Limb (tissue), 2 donors: Measurements from ENCODE around the gene PDLIM5.
"Not testable (repeated sequence)": the region's sequence is repeated elsewhere in the genome, so short reads cannot be mapped to it uniquely, and the experiment has no call there.

Source experiments
- DNase-seq, 2 donors: peaks; one replicate each; pipeline ENCODE4 v3.0.0-alpha.2; 2016; ENCODE audit errors: extremely low spot score in 2 of 2

The PDLIM5 gene

GRCh38 chr4:94640151-94640550 is 188.4 kb downstream of the PDLIM5 start:
- DNase-seq, result no peak

- no peak for DNase-seq
Measured at GRCh38 chr4:94641702-94642560, 190.2 kb downstream of the PDLIM5 start.

- no peak for DNase-seq
Measured at GRCh38 chr4:94642561-94642866, 190.8 kb downstream of the PDLIM5 start.

- DNase-seq, result no peak
Measured at GRCh38 chr4:94648699-94649098, 197.0 kb downstream of the PDLIM5 start.

GRCh38 chr4:94649381-94650133 is 197.8 kb downstream of the PDLIM5 start:
- no peak for DNase-seq

- no peak for DNase-seq
Measured at GRCh38 chr4:94650134-94650495, 198.4 kb downstream of the PDLIM5 start.

- DNase-seq, result no peak
Measured at GRCh38 chr4:94650690-94651089, 198.9 kb downstream of the PDLIM5 start.

GRCh38 chr4:94653095-94653649 is 201.4 kb downstream of the PDLIM5 start:
- DNase-seq, result no peak

GRCh38 chr4:94653984-94654609 is 202.4 kb downstream of the PDLIM5 start:
- DNase-seq, result no peak

- DNase-seq, result no peak
Measured at GRCh38 chr4:94654714-94655113, 203.0 kb downstream of the PDLIM5 start.

GRCh38 chr4:94660614-94661013 is 208.9 kb downstream of the PDLIM5 start:
- no peak for DNase-seq

- not testable (repeated sequence) for DNase-seq
Measured at GRCh38 chr4:94665021-94665420, 213.3 kb downstream of the PDLIM5 start.

- DNase-seq, result no peak
Measured at GRCh38 chr4:94665500-94666404, 214.0 kb downstream of the PDLIM5 start.

GRCh38 chr4:94668724-94669123 is 217.0 kb downstream of the PDLIM5 start:
- DNase-seq, result no peak

- no peak for DNase-seq
Measured at GRCh38 chr4:94669672-94670664, 218.2 kb downstream of the PDLIM5 start.

GRCh38 chr4:94671113-94671512 is 219.4 kb downstream of the PDLIM5 start:
- DNase-seq, result no peak

- DNase-seq, result no peak
Measured at GRCh38 chr4:94673961-94674360, 222.2 kb downstream of the PDLIM5 start.

GRCh38 chr4:94676970-94677369 is 225.2 kb downstream of the PDLIM5 start:
- peak; percentile 52 to 77 for DNase-seq

- DNase-seq, result no peak
Measured at GRCh38 chr4:94678896-94679295, 227.2 kb downstream of the PDLIM5 start.
